ENCODE measurements around the gene MED13.

DNA sequence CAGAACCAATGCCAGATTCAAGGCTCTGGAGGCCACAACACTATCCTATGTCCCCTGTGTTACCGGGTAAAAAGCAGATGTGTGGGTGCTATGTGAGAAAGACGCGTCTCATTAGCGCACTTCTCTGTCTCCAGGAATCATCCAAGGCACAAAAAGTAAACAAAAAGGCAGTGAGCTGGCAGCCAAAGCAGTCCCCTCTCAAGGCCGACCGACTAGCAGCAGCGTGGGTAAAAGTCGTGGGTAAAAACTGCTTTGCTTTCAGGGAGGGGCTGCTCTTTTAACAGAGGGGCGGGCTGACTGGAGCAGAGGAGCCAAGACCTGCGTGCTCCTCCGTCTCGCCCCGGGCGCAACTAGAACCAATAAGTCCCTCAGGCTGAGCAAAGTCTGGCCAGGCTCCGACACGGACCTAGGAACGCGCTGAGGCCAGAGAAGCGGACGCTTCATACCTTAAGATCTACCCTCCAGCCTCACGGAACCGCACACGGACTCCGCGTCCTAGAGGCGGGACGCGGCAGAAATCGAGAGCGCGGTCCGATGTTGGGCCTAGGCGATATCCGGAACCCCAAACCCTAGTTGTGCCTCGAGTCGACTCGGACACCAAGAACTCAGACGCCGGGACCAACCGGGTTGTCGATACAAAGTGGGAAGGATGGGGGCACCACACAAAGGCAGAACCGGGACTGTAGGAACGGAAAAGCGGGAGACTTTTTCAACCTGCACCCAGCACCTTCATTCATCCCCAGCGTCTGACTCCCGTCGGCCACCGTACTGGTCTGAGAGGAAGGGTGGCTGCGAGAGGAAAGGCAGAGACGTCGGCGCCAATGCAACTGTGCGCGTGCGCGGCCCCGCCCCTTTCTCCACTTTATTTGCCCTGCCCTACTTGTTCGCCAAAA lies 137.6 kb downstream of the MED13 start, which contains the start of gene INTS2:
- TF ChIP-seq POLR2AphosphoS5 (IDR thresholded peaks at IDR 0.05; ENCODE audit: borderline replicate concordance, low read depth, low read length) (peak; percentile 97), EZH2 (IDR thresholded peaks at IDR 0.05) (no peak), FOXP2 (optimal IDR thresholded peaks at IDR 0.05; ENCODE audit: control extremely low read depth, extremely low read length, insufficient read depth) (no peak)
